GM21529 (cell line): ENCODE data around the gene SERP2.

ENCODE experiments used
- ATAC-seq: cut with Tn5 transposase; IDR thresholded peaks from one replicate; pipeline ENCODE4 v1.9.1; 2021; ENCODE audit not compliant: unreplicated experiment

Gene SERP2

DNA sequence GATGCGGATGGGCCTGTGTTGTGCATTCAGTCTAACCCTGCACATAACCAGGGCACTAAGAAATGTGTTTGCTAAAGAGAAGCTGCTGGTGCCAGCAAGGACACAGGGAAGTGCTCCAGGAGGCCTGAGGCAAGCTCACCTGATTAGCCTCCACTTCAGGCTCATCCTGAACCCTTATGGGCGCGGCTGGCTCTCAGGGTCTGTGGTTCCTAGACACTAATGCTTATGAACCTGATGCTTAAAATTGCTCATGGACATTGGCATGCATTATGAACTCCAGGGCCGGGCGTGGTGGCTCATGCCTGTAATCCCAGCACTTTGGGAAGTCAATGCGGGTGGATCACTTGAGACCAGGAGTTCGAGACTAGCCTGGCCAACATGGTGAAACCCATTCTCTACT lies 34.3 kb downstream of the SERP2 start:
- ATAC-seq, result no peak

DNA sequence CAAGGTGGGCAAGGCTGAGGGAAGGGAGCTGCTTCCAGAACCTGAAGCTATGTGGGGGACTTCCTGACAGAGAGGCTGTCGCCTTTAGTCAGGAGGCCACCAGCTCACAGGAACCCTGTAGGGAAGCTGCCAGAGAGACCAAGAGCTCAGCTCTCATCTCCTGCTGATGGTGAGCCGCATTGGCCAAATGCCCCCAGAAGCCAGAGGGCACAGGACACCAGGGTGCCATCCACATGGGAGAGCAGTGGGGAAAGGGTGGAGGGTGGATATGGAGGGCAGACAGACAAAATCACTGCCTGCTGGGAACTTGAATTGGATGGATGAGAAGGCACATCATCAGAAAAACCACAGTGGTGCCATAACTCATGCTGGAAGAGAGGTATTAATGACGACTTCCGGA lies 36.0 kb downstream of the SERP2 start:
- ATAC-seq, result no peak

GRCh38 chr13:44410328-44410859 lies 36.8 kb downstream of the SERP2 start:
- no peak for ATAC-seq

DNA sequence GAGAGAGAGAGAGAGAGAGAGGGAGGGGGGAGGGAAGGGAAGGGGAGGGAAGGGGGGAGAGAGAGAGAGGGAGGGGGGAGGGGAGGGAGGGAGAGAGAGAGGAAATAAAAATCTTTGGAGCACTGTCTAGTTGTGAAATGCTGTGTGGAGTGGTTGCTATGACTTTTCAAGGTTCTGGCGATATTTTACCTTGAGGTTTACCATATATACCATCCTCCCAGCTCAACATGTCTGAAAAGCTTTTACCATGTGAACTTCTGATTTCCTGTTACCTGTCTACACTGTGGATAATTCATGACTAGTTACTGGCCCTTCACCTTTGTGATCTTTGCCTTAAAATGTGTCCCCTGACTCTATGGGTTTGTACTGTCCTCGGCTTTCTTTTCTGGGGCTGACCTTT lies 38.2 kb downstream of the SERP2 start:
- ATAC-seq, result no peak

GRCh38 chr13:44412346-44412935 lies 38.8 kb downstream of the SERP2 start:
- ATAC-seq, result no peak

DNA sequence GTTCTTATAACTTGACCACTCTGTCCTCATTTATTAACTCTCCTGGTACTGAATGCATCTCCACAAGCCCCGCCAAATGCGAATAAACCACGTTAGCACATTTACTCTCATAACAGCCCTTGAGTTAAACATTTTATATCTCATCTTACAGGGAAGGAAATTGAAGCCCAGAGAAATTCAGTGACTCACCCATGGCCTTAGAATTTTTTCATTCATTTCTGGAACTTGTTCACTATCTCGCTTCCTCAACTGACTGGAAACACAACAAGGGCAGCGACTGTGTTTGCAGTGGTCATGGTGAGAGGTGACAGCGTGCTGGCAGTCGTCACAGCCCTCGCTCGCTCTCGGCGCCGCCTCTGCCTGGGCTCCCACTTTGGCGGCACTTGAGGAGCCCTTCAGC lies 39.5 kb downstream of the SERP2 start:
- ATAC-seq, result no peak

DNA sequence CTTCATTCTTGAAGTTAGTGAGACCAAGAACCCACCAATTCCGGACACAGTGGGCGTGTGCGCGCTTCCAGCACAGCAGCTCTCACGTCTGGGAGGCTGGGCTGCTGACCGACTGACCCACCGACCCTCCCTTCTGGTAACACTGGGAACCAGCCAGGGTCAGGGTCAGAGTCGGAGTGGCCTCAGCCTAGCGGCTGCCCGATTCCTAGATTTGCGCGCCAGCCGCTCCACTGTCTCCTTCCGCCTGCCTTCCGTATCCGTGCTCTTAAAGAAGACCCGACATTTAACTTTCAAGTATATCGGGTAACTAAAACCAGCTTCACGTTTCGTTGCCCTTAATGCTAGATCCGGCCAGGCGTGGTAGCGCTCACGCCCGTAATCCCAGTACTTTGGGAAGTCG lies 41.1 kb downstream of the SERP2 start:
- no peak for ATAC-seq

- no peak for ATAC-seq
These were observed 42.2 kb downstream of the SERP2 start for GRCh38 chr13:44415815-44416214.

DNA sequence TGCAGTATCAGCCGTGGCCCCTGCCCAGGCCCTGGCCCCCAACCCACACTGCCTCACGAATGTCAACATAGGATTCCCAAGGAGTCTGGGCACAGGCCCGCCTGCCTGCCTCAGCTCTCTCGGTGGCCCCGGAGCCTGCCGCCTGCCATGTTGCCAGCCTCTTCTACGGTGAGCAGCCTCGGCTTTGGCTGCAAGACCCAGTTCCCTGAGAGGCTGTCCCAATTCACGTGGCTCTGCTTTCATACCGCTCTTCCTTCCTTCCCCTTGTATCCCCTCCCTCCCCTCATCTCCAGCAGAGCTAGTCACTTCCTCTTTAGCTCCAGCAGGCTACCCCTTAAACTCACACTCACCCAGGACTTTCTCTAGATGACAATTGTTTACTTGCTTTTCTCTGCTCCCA lies 42.7 kb downstream of the SERP2 start:
- no peak for ATAC-seq

DNA sequence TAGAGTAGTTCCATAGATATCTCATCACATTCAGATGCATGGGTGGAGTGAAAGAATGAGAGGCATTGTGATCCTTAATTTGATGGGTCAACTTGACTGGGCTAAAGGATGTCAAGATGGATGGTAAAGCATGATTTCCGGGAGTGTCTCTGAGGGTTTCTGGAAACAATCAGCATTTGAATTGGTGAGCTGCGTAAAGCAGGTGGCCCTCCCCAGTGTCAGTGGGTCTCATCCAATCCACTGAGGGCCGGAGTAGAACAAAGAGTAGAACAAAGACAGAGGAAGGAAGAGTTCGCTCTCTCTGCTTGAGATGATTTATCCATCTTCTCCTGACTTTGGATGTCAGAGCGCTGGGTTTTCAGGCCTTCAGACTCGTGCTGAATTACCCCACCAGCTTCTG lies 43.1 kb downstream of the SERP2 start:
- no peak for ATAC-seq

- no peak for ATAC-seq
These were observed 43.8 kb downstream of the SERP2 start for GRCh38 chr13:44417446-44417845.

GRCh38 chr13:44417876-44418275 lies 44.3 kb downstream of the SERP2 start:
- no peak for ATAC-seq

- ATAC-seq, result no peak
These were observed 47.0 kb downstream of the SERP2 start for GRCh38 chr13:44420376-44421220.

- no peak for ATAC-seq
These were observed 48.4 kb downstream of the SERP2 start for GRCh38 chr13:44421853-44422525.

- ATAC-seq, result no peak
These were observed 49.4 kb downstream of the SERP2 start for GRCh38 chr13:44422755-44423643.

DNA sequence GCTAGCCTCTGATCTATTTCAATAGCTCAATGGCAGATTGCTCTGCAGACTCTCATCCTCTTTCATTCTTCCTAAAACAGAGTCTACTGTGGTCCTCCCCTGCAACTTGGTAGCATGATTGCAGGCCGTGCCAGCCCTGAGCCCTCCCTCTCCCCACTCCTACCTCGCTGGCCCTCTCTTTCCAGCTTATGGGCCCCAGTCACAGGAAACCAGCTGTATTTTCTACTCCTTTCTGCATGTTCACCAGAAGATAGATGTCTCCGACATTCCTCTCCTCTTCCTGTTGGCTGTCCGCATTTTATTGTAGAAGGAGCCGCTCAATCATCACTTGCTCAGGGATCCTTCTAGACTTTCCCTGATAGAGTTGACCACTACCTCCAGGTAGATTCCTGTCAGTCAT lies 50.2 kb downstream of the SERP2 start:
- ATAC-seq, result no peak

- no peak for ATAC-seq
These were observed 51.6 kb downstream of the SERP2 start for GRCh38 chr13:44425041-44425814.

- no peak for ATAC-seq
These were observed 52.1 kb downstream of the SERP2 start for GRCh38 chr13:44425815-44426078.

DNA sequence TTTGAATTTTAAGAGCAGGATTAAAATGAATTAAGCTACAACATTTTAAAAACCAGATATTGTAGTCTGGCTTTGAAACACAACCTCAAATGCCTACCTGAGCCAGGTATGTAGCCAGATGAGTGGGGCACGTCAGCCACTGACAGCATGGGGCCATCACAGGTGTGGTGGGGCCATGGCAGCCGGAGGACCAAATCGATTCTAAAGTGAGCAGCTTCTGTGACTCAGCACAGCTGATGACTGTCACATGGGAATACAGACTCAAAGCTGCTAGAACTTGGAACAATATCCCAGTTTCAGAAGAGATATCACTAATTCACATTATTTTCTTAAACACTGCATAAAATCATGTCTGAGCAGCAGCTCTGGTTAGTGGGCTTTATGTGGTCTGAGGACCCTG lies 52.8 kb downstream of the SERP2 start:
- ATAC-seq, result no peak

DNA sequence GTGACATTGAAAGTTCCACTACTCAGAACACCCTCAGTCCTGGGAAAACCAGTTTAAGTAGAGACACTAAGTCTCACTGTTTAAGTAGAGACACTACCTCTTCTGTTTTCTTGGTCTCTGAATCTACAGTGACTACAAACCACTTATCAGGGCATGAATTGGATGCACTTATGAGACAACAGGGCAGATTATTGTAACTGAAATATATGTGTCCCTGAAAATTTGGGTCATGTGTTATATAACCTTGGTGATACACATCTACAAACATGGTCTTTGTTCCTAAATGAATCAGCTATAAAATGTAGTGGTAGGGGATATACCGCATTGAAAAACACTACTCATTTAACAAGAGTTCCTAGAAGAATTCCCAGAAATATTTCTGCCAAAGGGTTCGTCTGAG lies 55.7 kb downstream of the SERP2 start:
- ATAC-seq, result no peak
